ENCODE data around the gene ZC3H7B.

DNA sequence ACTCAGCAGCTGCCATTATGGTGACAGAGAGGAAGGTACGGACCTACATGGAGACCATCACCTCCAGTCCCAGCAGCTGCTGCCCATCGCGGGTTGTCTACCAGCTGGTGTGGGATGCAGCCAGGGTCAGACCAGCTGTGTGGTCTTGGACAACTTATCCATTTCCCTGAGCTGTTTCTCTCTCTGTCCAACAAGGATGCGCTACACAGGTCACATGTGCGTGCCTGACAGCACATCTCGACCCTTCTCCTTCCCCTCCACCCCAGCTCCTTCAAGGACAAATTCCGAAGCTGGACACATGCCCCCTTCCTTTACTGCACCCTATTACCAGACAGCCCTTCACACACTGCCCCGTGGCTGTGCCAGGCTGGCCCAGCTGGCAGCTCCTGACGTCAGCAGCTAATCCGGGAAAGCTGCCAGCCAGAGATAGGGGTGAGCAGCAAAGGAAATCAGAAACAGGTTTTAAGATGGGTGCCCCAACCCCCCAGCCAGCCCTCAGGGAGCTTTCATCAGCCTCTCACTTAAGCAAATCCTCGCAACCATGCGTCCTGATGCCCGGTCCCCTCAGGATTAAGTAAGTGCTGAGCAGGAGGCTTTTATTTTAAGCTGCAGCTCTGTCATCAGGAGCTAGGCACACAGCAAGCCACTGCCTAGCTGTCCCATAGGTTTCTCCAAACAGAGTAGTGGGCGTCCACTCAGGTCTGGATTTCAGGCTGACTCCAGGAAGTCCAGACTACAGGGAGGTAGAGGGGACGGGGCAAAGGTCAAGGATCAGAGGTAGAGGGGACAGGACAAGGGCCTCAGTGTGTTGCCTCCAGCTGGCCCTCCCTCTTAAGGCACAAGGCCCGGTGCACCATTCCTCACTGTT is 100.7 kb downstream of the ZC3H7B start:
- TF ChIP-seq, protein P1, sequence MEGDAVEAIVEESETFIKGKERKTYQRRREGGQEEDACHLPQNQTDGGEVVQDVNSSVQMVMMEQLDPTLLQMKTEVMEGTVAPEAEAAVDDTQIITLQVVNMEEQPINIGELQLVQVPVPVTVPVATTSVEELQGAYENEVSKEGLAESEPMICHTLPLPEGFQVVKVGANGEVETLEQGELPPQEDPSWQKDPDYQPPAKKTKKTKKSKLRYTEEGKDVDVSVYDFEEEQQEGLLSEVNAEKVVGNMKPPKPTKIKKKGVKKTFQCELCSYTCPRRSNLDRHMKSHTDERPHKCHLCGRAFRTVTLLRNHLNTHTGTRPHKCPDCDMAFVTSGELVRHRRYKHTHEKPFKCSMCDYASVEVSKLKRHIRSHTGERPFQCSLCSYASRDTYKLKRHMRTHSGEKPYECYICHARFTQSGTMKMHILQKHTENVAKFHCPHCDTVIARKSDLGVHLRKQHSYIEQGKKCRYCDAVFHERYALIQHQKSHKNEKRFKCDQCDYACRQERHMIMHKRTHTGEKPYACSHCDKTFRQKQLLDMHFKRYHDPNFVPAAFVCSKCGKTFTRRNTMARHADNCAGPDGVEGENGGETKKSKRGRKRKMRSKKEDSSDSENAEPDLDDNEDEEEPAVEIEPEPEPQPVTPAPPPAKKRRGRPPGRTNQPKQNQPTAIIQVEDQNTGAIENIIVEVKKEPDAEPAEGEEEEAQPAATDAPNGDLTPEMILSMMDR (IDR thresholded peaks at IDR 0.05; ENCODE audit: insufficient read depth, low read depth, low read length): no peak
- TF ChIP-seq EZH2 (IDR thresholded peaks at IDR 0.05; ENCODE audit: insufficient read depth, low read length): no peak
